ENCODE measurements around the gene BCAR3. TPM values are rescaled to one million over a fixed set of nuclear protein-coding genes. Genes with fewer than 3 reads are reported as not detected.
A peak's percentile ranks its signal among the peaks of the same experiment; 100 is the strongest.

Gene BCAR3
- total and polyA plus RNA-seq, 2 experiments from 2014 or later, result 22.6 to 23.7 TPM

- no peak for TF ChIP-seq CTCF (IDR thresholded peaks at IDR 0.05; ENCODE audit: poor library complexity)
- no peak for TF ChIP-seq EZH2 (IDR thresholded peaks at IDR 0.05; ENCODE audit: borderline replicate concordance)
- no peak for TF ChIP-seq EZH2phosphoT487 (IDR thresholded peaks at IDR 0.05; ENCODE audit: low read depth, severe bottlenecking, unreplicated experiment)
- peaks cover 11% of the 10 kb centered on the region for H3K79me2 ChIP-seq
- no peaks in the 10 kb centered on the region for H4K20me1 ChIP-seq (ENCODE audit: insufficient read depth, poor library complexity, severe bottlenecking)
Measured at GRCh38 chr1:93638307-93638847, 43.3 kb downstream of the BCAR3 start.

GRCh38 chr1:93636712-93637111 lies 44.9 kb downstream of the BCAR3 start:
- no peaks in the 10 kb centered on the region for H3K9me2 ChIP-seq (replicated peaks; ENCODE audit: insufficient read depth)
- WGBS (ENCODE audit: low lambda C conversion rate, missing lambda C conversion rate), result 97% methylated on average over 3 of the region's 3 CpGs
- H3K4me1 ChIP-seq (ENCODE audit: insufficient read depth), result peaks cover 7% of the 10 kb centered on the region
- H3K27ac ChIP-seq, result no peak overlapping the region
- no peaks in the 10 kb centered on the region for H3K36me3 ChIP-seq (replicated peaks; ENCODE audit: insufficient read depth, low read depth)
- H4K20me1 ChIP-seq (ENCODE audit: insufficient read depth, poor library complexity, severe bottlenecking), result no peaks in the 10 kb centered on the region
- DNase-seq (ENCODE audit: low spot score), result no peak
- H3K4me3 ChIP-seq, result no peak overlapping the region
- no peaks in the 10 kb centered on the region for H3K9me3 ChIP-seq (ENCODE audit: low read depth)
- H3K79me2 ChIP-seq, result peaks cover 11% of the 10 kb centered on the region
- TF ChIP-seq CTCF (IDR thresholded peaks at IDR 0.05; ENCODE audit: poor library complexity) (no peak), EZH2 (IDR thresholded peaks at IDR 0.05; ENCODE audit: borderline replicate concordance) (no peak), EZH2phosphoT487 (IDR thresholded peaks at IDR 0.05; ENCODE audit: low read depth, severe bottlenecking, unreplicated experiment) (no peak)
- no peak overlapping the region for H3K4me2 ChIP-seq
- no peaks in the 10 kb centered on the region for H3K27me3 ChIP-seq
- H2AFZ ChIP-seq, result no peak overlapping the region

More at GRCh38 chr1:93638307-93638847, 43.3 kb downstream of the BCAR3 start:
- Histone ChIP-seq H3K36me3 (replicated peaks; ENCODE audit: insufficient read depth, low read depth) (no peaks in the 10 kb centered on the region), H3K4me2 (no peak overlapping the region), H3K4me3 (no peak overlapping the region), H2AFZ (no peak overlapping the region), H3K27me3 (no peaks in the 10 kb centered on the region), H3K9me3 (ENCODE audit: low read depth) (no peaks in the 10 kb centered on the region), H3K9me2 (replicated peaks; ENCODE audit: insufficient read depth) (no peaks in the 10 kb centered on the region), H3K27ac (peak overlapping the region; percentile 54), H3K4me1 (ENCODE audit: insufficient read depth) (peaks cover 7% of the 10 kb centered on the region)
- 46% methylated on average over 5 of the region's 5 CpGs for WGBS (ENCODE audit: low lambda C conversion rate, missing lambda C conversion rate)
- peak; percentile 59 for DNase-seq (ENCODE audit: low spot score)

GRCh38 chr1:93635614-93636543 lies 45.8 kb downstream of the BCAR3 start:
- DNase-seq (ENCODE audit: low spot score), result no peak

More at GRCh38 chr1:93635614-93636543, 45.8 kb downstream of the BCAR3 start:
- TF ChIP-seq EZH2phosphoT487 (IDR thresholded peaks at IDR 0.05; ENCODE audit: low read depth, severe bottlenecking, unreplicated experiment), result no peak
- TF ChIP-seq CTCF (IDR thresholded peaks at IDR 0.05; ENCODE audit: poor library complexity), result no peak
- no peak for TF ChIP-seq EZH2 (IDR thresholded peaks at IDR 0.05; ENCODE audit: borderline replicate concordance)
- no peak overlapping the region for H3K4me3 ChIP-seq
- H3K27me3 ChIP-seq, result no peaks in the 10 kb centered on the region
- H3K9me2 ChIP-seq (replicated peaks; ENCODE audit: insufficient read depth), result no peaks in the 10 kb centered on the region
- no peaks in the 10 kb centered on the region for H4K20me1 ChIP-seq (ENCODE audit: insufficient read depth, poor library complexity, severe bottlenecking)
- peaks cover 11% of the 10 kb centered on the region for H3K79me2 ChIP-seq
- H3K9me3 ChIP-seq (ENCODE audit: low read depth), result no peaks in the 10 kb centered on the region
- H3K4me2 ChIP-seq, result no peak overlapping the region
- no peaks in the 10 kb centered on the region for H3K36me3 ChIP-seq (replicated peaks; ENCODE audit: insufficient read depth, low read depth)
- H3K4me1 ChIP-seq (ENCODE audit: insufficient read depth), result peaks cover 7% of the 10 kb centered on the region
- H2AFZ ChIP-seq, result no peak overlapping the region
- 84% methylated on average over 14 of the region's 14 CpGs for WGBS (ENCODE audit: low lambda C conversion rate, missing lambda C conversion rate)
- peak overlapping the region; percentile 62 for H3K27ac ChIP-seq
